CD4-positive, CD25-positive, alpha-beta regulatory T cell (primary cell): ENCODE results near the gene ARL16. TPM values are rescaled to one million over a fixed set of nuclear protein-coding genes. Genes with fewer than 3 reads are reported as not detected.
"Not testable (repeated sequence)": the region's sequence is repeated elsewhere in the genome, so short reads cannot be mapped to it uniquely, and the experiment has no call there.

Source experiments
- ATAC-seq, 2 donors: fragments of 150-1000 bp; cut with Tn5 transposase; one replicate each; pipeline ENCODE4 v1.10.0; 2021; ENCODE audit warnings: low read depth in 2 of 2, moderate number of reproducible peaks in 2 of 2, moderate library complexity in 1 of 2
- DNase-seq, 3 donors: peaks; one replicate each; pipeline versions ENCODE4 v3.0.0 to v3.0.0-alpha.2; 2012 to 2022; ENCODE audit warnings: mixed read lengths in 1 of 3
- H3K27ac ChIP-seq: one replicate; pipeline ENCODE4 v1.7.0; 2013; ENCODE audit warnings: mild to moderate bottlenecking, low read length; ENCODE audit not compliant: insufficient read depth, poor library complexity, severe bottlenecking
- H3K27me3 ChIP-seq: one replicate; pipeline ENCODE4 v1.7.0; 2013; ENCODE audit warnings: low read length; ENCODE audit not compliant: control insufficient read depth, insufficient read depth
- H3K36me3 ChIP-seq: one replicate; pipeline ENCODE4 v1.7.0; 2013; ENCODE audit warnings: mild to moderate bottlenecking, low read length, moderate library complexity; ENCODE audit not compliant: control insufficient read depth, insufficient read depth
- H3K4me1 ChIP-seq: 2 replicates; pipeline ENCODE4 v1.7.0; 2013; ENCODE audit warnings: mild to moderate bottlenecking, low read length; ENCODE audit not compliant: insufficient read depth, control insufficient read depth, poor library complexity, severe bottlenecking
- H3K4me3 ChIP-seq: one replicate; pipeline ENCODE4 v1.7.0; 2013; ENCODE audit warnings: low read depth, mild to moderate bottlenecking, low read length, moderate library complexity
- H3K9me3 ChIP-seq, 2 experiments: 1 replicate in 1 of 2; 2 replicates in 1 of 2; pipeline ENCODE4 v1.7.0; 2013; ENCODE audit warnings: low read length in 2 of 2, mild to moderate bottlenecking in 1 of 2, moderate library complexity in 1 of 2; ENCODE audit not compliant: control insufficient read depth in 2 of 2
- H3K27ac Mint-ChIP-seq, 3 donors: one replicate each; pipeline ENCODE4 v1.8.0; 2020 to 2022; ENCODE audit warnings: mild to moderate bottlenecking in 3 of 3, mixed read lengths in 3 of 3, moderate library complexity in 2 of 3
- H3K27me3 Mint-ChIP-seq: one replicate; pipeline ENCODE4 v1.8.0; 2022; ENCODE audit warnings: mild to moderate bottlenecking, mixed read lengths
- H3K36me3 Mint-ChIP-seq: one replicate; pipeline ENCODE4 v1.8.0; 2020; ENCODE audit warnings: mixed read lengths
- H3K4me1 Mint-ChIP-seq, 4 donors: one replicate each; pipeline ENCODE4 v1.8.0; 2020 to 2022; ENCODE audit warnings: mixed read lengths in 4 of 4, mild to moderate bottlenecking in 1 of 4
- H3K4me3 Mint-ChIP-seq, 4 donors: one replicate each; pipeline ENCODE4 v1.8.0; 2020 to 2022; ENCODE audit warnings: mild to moderate bottlenecking in 4 of 4, mixed read lengths in 4 of 4, moderate library complexity in 3 of 4
- H3K9me3 Mint-ChIP-seq, 7 donors: one replicate each; pipeline ENCODE4 v1.8.0; 2020 to 2022; ENCODE audit warnings: mixed read lengths in 7 of 7, mild to moderate bottlenecking in 3 of 7, moderate library complexity in 2 of 7
- polyA plus RNA-seq, 4 donors: library from polyadenylated mRNA; unstranded; fragments of 300-500 nt; fragmentation: Illumina TruSeq; gene quantifications; one replicate each; pipeline ENCODE4 v1.2.3, GENCODE V29; 2021
- total RNA-seq: library from RNA; stranded (reverse); gene quantifications from one replicate; pipeline ENCODE4 v1.2.3, GENCODE V29; 2022

ARL16 gene
- total and polyA plus RNA-seq, 5 donors from 2014 or later: 24.7 to 34.7 (median 26.5) TPM

DNA sequence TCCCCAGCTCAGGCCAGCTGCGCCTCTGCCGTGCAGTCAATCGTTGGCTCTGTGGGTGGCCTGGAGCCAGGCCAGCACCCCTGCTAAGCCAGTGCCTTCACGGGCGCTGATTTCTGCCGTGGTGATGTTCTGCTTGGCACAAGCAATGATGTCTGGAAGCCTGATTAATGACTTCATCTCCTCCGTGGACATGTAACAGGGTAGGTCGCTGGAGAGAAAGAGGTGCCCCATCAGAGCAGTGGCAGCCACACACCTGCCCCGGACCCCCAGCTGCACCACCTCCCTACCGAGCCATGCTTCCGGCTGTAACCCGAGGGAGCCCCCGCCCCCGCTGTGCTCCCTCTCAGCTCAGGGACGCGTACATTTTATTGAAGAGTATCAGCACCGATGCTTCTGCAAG is 1.9 kb downstream of the ARL16 start:
- Histone ChIP-seq H3K27me3 (no peaks in the 10 kb centered on the region), H3K27ac (no peak overlapping the region), H3K36me3 (peaks cover 6% of the 10 kb centered on the region), H3K4me1 (peaks cover 25% of the 10 kb centered on the region), H3K9me3 (no peaks in the 10 kb centered on the region), H3K4me3 (no peak overlapping the region)
- Mint-ChIP-seq H3K4me3 (peak overlapping the region in 3 of 4 donors; percentile 8 to 99 (median 38)), H3K4me1 (peaks cover 5 to 44% (median 11%) of the 10 kb centered on the region in 4 donors), H3K27ac (no peak overlapping the region), H3K36me3 (peaks cover 8% of the 10 kb centered on the region), H3K9me3 (no peaks in the 10 kb centered on the region), H3K27me3 (no peaks in the 10 kb centered on the region)
- DNase-seq: no peak
- no peak for ATAC-seq

DNA sequence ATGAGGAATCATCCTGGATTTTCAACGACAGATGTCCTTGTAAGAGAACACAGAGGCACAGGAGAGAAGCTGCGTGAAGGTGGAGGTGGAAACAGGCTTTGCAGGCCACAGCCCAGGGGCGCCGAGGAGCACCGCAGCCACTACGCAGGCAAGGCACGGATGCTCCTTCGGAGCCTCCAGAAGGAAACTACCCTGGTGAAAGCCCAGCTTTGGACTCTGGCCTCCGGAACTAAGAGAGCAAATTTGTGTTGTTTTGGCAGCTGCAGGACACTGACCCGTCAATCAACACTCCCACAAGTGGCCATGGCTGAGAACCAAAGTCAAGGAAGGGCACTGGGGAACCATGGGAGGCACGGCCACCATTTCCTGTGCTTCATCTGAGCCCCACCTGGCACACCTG is 3.4 kb downstream of the ARL16 start:
- no peak overlapping the region for H3K27ac Mint-ChIP-seq
- H3K36me3 Mint-ChIP-seq: peaks cover 3% of the 10 kb centered on the region
- DNase-seq (no peak), ATAC-seq (no peak)
- Histone ChIP-seq H3K27me3 (no peaks in the 10 kb centered on the region), H3K4me1 (peaks cover 18% of the 10 kb centered on the region), H3K27ac (no peak overlapping the region), H3K36me3 (no peaks in the 10 kb centered on the region), H3K4me3 (no peak overlapping the region), H3K9me3 (no peaks in the 10 kb centered on the region)
- peaks cover 10 to 42% (median 11%) of the 10 kb centered on the region in 4 donors for H3K4me1 Mint-ChIP-seq
- no peaks in the 10 kb centered on the region for H3K27me3 Mint-ChIP-seq
- H3K9me3 Mint-ChIP-seq: no peaks in the 10 kb centered on the region
- peak overlapping the region in 2 of 4 donors; percentile 38 to 83 for H3K4me3 Mint-ChIP-seq

DNA sequence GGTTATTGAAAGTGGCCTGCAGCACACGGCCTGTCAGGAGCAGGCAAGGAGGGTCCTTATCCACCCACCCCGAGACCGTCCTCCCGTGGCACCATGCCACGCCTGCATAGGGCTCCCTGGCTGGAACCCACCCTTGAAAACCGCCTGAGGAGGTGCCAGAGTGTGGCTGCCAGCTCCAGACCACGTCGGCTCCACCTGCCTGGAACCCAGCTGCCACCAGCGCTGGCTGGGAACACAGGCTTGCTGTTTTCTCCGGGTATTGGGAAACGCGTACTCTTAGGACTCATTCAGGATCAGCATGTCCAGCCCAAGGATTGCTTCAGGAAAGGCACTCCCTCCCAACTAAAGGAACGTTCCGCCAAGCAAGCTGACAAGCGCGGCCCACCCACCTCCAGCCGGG is 6.7 kb downstream of the ARL16 start:
- Histone ChIP-seq H3K4me3 (no peak overlapping the region), H3K27ac (no peak overlapping the region), H3K27me3 (no peaks in the 10 kb centered on the region), H3K36me3 (peaks cover 17% of the 10 kb centered on the region), H3K9me3 (no peaks in the 10 kb centered on the region), H3K4me1 (no peaks in the 10 kb centered on the region)
- ATAC-seq: no peak
- Mint-ChIP-seq H3K36me3 (no peaks in the 10 kb centered on the region), H3K27ac (no peak overlapping the region), H3K9me3 (no peaks in the 10 kb centered on the region), H3K27me3 (no peaks in the 10 kb centered on the region), H3K4me1 (peaks cover 0 to 19% (median 4%) of the 10 kb centered on the region in 4 donors), H3K4me3 (no peak overlapping the region)
- DNase-seq: no peak

DNA sequence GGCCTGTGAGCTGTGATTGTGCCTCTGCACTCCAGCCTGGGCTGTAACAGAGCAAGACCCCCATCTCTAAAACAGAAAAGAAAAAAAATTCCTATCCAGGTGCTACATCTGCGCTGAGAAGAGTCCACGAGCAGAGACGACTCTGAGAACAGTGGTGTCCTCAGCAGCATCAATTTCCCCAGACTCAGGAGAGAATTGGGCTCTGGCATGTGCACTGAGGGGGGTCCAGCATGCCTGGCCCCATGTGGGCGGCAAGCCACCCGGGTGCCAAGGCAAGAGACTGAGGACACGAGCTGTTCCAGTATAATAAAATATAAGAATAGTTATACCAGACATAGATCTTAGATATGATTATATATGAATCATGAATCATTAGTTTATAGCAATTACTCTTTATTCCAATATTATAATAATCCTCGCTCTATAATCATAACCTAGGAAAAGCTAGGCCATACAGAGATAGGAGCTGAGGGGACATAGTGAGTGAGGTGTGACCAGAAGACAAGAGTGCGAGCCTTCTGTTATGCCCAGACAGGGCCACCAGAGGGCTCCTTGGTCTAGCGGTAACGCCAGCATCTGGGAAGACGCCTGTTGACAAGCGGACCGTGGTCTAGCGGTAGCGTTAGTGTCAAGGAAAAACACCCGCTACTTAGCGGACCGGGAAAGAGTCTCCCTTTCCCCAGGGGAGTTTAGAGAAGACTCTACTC is 7.9 kb downstream of the ARL16 start:
- H3K9me3 Mint-ChIP-seq, H3K27me3 Mint-ChIP-seq, H3K27ac Mint-ChIP-seq, H3K4me1 ChIP-seq, H3K9me3 ChIP-seq, ATAC-seq, H3K36me3 Mint-ChIP-seq, H3K4me3 ChIP-seq, H3K27me3 ChIP-seq, H3K27ac ChIP-seq: not testable (repeated sequence)
- Mint-ChIP-seq H3K4me3 (peak overlapping the region in 1 of 4 donors; percentile 12), H3K4me1 (peaks cover 0 to 11% (median 4%) of the 10 kb centered on the region in 4 donors)
- peaks cover 27% of the 10 kb centered on the region for H3K36me3 ChIP-seq
- peak in 1 of 3 donors; percentile 26 for DNase-seq

DNA sequence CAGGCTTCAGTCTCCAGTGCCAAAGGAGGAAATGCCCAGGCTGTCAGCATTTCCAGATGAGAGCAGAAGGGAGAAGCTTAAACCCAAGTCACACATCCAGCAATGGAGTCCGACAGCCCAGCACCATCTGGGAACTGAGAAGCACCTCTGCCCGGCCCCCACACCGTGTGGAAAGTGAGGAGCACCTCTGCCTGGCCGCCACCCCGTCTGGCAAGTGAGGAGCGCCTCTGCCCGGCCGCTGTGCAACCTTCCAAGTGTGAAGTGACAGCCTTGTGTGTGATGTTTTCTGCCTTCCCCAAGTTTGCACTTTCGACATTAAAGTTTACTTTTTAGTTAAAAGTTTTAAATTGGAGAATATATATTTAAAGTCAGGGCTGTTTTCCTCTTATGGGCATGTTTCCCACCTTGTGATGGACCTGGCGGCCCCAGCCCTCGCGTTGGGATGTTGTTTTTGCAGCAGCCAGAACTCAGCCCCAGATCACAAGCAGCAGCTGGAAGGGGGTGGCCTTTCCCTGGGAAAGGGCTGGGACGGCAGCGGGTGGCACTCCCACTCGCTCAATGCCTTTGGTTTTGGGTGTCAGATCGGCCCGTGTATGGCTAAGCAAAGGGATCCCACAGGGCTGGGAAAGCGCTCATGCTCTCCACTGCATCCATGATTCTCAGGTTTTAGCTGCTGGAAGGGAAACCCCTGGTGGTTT is 9.9 kb downstream of the ARL16 start:
- Mint-ChIP-seq H3K27ac (peak overlapping the region in 1 of 3 donors; percentile 63), H3K4me1 (peaks cover 0 to 15% (median 4%) of the 10 kb centered on the region in 4 donors), H3K4me3 (peak overlapping the region in 1 of 4 donors; percentile 21), H3K27me3 (no peaks in the 10 kb centered on the region), H3K9me3 (no peaks in the 10 kb centered on the region), H3K36me3 (no peaks in the 10 kb centered on the region)
- H3K27ac ChIP-seq: no peak overlapping the region
- no peak overlapping the region for H3K4me3 ChIP-seq
- H3K27me3 ChIP-seq: no peaks in the 10 kb centered on the region
- peaks cover 43% of the 10 kb centered on the region for H3K36me3 ChIP-seq
- no peak for DNase-seq
- ATAC-seq: no peak
- no peaks in the 10 kb centered on the region for H3K4me1 ChIP-seq
- no peaks in the 10 kb centered on the region for H3K9me3 ChIP-seq

DNA sequence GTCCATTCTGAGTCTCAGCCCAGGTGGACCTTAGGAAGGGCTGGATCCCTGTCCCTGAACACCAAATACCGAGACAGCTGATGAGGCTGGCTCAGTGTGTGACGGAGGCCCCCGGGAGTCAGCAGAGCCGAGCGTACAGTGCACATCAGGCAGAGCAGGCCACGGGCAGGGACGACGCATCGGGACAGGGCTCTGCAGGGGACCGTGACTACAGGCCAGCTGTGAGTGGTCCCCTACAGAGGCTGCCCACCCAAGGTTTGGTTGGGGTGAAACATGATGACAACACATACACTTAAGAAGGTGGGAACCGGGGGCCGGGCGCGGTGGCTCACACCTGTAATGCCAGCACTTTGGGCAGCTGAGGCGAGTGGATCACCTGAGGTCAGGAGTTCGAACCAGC is 10.6 kb downstream of the ARL16 start:
- Histone ChIP-seq H3K4me3 (no peak overlapping the region), H3K27ac (no peak overlapping the region), H3K36me3 (peaks cover 43% of the 10 kb centered on the region), H3K9me3 (no peaks in the 10 kb centered on the region), H3K4me1 (peaks cover 6% of the 10 kb centered on the region), H3K27me3 (no peaks in the 10 kb centered on the region)
- DNase-seq: no peak
- no peak overlapping the region for H3K4me3 Mint-ChIP-seq
- peaks cover 6 to 21% (median 8%) of the 10 kb centered on the region in 4 donors for H3K4me1 Mint-ChIP-seq
- ATAC-seq: no peak
- no peak overlapping the region for H3K27ac Mint-ChIP-seq
- H3K9me3 Mint-ChIP-seq: no peaks in the 10 kb centered on the region
- H3K27me3 Mint-ChIP-seq: no peaks in the 10 kb centered on the region
- H3K36me3 Mint-ChIP-seq: peaks cover 3% of the 10 kb centered on the region

DNA sequence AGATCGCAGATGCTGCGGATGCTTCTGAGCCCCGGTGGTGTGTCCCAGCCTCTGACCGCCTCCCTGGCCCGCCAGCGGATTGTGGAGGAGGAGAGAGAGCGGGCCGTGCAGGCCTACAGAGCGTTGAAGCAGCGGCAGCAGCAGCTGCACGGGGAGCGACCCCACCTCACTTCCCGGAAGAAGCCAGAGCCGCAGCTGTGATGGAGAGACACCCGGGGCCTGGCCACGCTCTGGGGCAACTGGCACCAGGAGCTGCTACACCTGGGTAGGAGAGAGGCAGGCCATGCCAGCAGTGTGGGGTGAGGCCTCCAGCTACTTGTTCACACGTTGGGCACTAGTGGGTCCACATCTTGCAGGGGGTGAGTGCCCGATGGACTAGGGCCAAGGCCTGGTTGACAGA is 11.1 kb downstream of the ARL16 start:
- DNase-seq: no peak
- Histone ChIP-seq H3K4me3 (no peak overlapping the region), H3K4me1 (peaks cover 10% of the 10 kb centered on the region), H3K36me3 (peaks cover 43% of the 10 kb centered on the region), H3K9me3 (no peaks in the 10 kb centered on the region), H3K27ac (no peak overlapping the region), H3K27me3 (no peaks in the 10 kb centered on the region)
- Mint-ChIP-seq H3K4me1 (peaks cover 9 to 25% (median 12%) of the 10 kb centered on the region in 4 donors), H3K36me3 (peaks cover 3% of the 10 kb centered on the region), H3K4me3 (no peak overlapping the region), H3K27ac (no peak overlapping the region), H3K27me3 (no peaks in the 10 kb centered on the region), H3K9me3 (no peaks in the 10 kb centered on the region)
- ATAC-seq: no peak
